ENCODE measurements around the gene PRKG1.

DNA sequence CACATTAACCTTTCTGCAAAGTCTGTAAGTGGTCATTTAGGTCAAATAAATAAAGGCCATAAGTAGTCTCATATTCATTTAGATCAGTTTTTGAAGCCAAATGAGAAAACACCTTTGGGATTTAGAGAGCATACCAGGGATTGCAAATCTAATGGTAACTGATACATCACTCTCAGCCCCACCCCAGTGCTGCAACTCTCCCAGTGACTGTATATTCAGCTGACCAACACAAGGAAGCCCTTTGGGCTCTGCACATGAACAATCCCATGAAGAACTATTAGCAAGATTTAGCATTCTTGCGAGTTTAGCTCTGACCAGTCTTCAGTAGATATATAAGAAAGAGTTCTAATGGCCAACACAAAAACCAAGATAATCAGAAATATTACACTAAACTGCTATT lies 372.8 kb downstream of the PRKG1 start:
- TF ChIP-seq, protein P1, sequence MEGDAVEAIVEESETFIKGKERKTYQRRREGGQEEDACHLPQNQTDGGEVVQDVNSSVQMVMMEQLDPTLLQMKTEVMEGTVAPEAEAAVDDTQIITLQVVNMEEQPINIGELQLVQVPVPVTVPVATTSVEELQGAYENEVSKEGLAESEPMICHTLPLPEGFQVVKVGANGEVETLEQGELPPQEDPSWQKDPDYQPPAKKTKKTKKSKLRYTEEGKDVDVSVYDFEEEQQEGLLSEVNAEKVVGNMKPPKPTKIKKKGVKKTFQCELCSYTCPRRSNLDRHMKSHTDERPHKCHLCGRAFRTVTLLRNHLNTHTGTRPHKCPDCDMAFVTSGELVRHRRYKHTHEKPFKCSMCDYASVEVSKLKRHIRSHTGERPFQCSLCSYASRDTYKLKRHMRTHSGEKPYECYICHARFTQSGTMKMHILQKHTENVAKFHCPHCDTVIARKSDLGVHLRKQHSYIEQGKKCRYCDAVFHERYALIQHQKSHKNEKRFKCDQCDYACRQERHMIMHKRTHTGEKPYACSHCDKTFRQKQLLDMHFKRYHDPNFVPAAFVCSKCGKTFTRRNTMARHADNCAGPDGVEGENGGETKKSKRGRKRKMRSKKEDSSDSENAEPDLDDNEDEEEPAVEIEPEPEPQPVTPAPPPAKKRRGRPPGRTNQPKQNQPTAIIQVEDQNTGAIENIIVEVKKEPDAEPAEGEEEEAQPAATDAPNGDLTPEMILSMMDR (conservative IDR thresholded peaks at IDR 0.05; ENCODE audit: low read depth, low read length) = no peak
- no peak for TF ChIP-seq EZH2 (IDR thresholded peaks at IDR 0.05; ENCODE audit: low read length, unreplicated experiment)
